Mucosa of rectum (tissue), 2 donors: ENCODE measurements around the gene POLR1D.
"Not testable (repeated sequence)": the region's sequence is repeated elsewhere in the genome, so short reads cannot be mapped to it uniquely, and the experiment has no call there.

Source experiments
- H3K27ac ChIP-seq, 2 donors: one replicate each; pipeline ENCODE4 v1.7.0; 2013; ENCODE audit warnings: inconsistent platforms in 2 of 2, low read depth in 2 of 2, low read length in 2 of 2
- H3K27me3 ChIP-seq, 2 donors: one replicate each; pipeline ENCODE4 v1.7.0; 2013; ENCODE audit warnings: low read length in 2 of 2; ENCODE audit not compliant: control insufficient read depth in 2 of 2, insufficient read depth in 2 of 2
- H3K36me3 ChIP-seq, 2 donors: one replicate each; pipeline ENCODE4 v1.7.0; 2013; ENCODE audit warnings: low read length in 2 of 2; ENCODE audit not compliant: control insufficient read depth in 2 of 2, insufficient read depth in 2 of 2
- H3K4me1 ChIP-seq, 2 donors: one replicate each; pipeline ENCODE4 v1.7.0; 2013; ENCODE audit warnings: low read length in 2 of 2, mild to moderate bottlenecking in 1 of 2; ENCODE audit not compliant: control insufficient read depth in 2 of 2, insufficient read depth in 2 of 2
- H3K4me3 ChIP-seq, 2 donors: one replicate each; pipeline ENCODE4 v1.7.0; 2013; ENCODE audit warnings: low read length in 2 of 2
- H3K9ac ChIP-seq, 2 donors: one replicate each; pipeline ENCODE4 v1.7.0; 2013; ENCODE audit warnings: low read length in 2 of 2, low read depth in 1 of 2, mild to moderate bottlenecking in 1 of 2
- H3K9me3 ChIP-seq, 2 donors: one replicate each; pipeline ENCODE4 v1.7.0; 2013; ENCODE audit warnings: low read length in 2 of 2; ENCODE audit not compliant: control insufficient read depth in 2 of 2
- donor health status: healthy.
- donor health status: Normal muscosa, but diverticular disease.

POLR1D gene

GRCh38 chr13:27625839-27626238, 4.1 kb downstream of the POLR1D start:
- H3K27ac ChIP-seq = no peak overlapping the region
- no peaks in the 10 kb centered on the region for H3K27me3 ChIP-seq
- H3K4me3 ChIP-seq = no peak overlapping the region
- no peaks in the 10 kb centered on the region for H3K9me3 ChIP-seq
- H3K36me3 ChIP-seq = peaks cover 4 to 12% of the 10 kb centered on the region in 2 donors
- H3K4me1 ChIP-seq = peaks cover 14 to 27% of the 10 kb centered on the region in 2 donors
- no peak overlapping the region for H3K9ac ChIP-seq

GRCh38 chr13:27627380-27627779, 5.7 kb downstream of the POLR1D start:
- peaks cover 4 to 17% of the 10 kb centered on the region in 2 donors for H3K36me3 ChIP-seq
- no peak overlapping the region for H3K4me3 ChIP-seq
- peaks cover 13 to 25% of the 10 kb centered on the region in 2 donors for H3K4me1 ChIP-seq
- no peaks in the 10 kb centered on the region for H3K9me3 ChIP-seq
- no peak overlapping the region for H3K9ac ChIP-seq
- H3K27ac ChIP-seq = no peak overlapping the region
- no peaks in the 10 kb centered on the region for H3K27me3 ChIP-seq

GRCh38 chr13:27628081-27628480, 6.4 kb downstream of the POLR1D start:
- Histone ChIP-seq H3K36me3 (peaks cover 8 to 15% of the 10 kb centered on the region in 2 donors), H3K4me3 (no peak overlapping the region), H3K9me3 (no peaks in the 10 kb centered on the region), H3K4me1 (peaks cover 8 to 19% of the 10 kb centered on the region in 2 donors), H3K27ac (no peak overlapping the region), H3K27me3 (no peaks in the 10 kb centered on the region), H3K9ac (no peak overlapping the region)

- Histone ChIP-seq H3K36me3 (peaks cover 8 to 11% of the 10 kb centered on the region in 2 donors), H3K4me1 (peaks cover 4 to 12% of the 10 kb centered on the region in 2 donors)
- H3K27me3 ChIP-seq, H3K27ac ChIP-seq, H3K4me3 ChIP-seq, H3K9ac ChIP-seq, H3K9me3 ChIP-seq: not testable (repeated sequence)
Measured at GRCh38 chr13:27628766-27629165, 7.1 kb downstream of the POLR1D start.

- H3K36me3 ChIP-seq = peaks cover 4 to 7% of the 10 kb centered on the region in 2 donors
- no peak overlapping the region for H3K27ac ChIP-seq
- peaks cover 0 to 4% of the 10 kb centered on the region in 2 donors for H3K4me1 ChIP-seq
- H3K27me3 ChIP-seq = no peaks in the 10 kb centered on the region
- no peak overlapping the region for H3K9ac ChIP-seq
- no peak overlapping the region for H3K4me3 ChIP-seq
- no peaks in the 10 kb centered on the region for H3K9me3 ChIP-seq
Measured at GRCh38 chr13:27631156-27631555, 9.5 kb downstream of the POLR1D start.

- H3K27ac ChIP-seq = no peak overlapping the region
- peaks cover 0 to 4% of the 10 kb centered on the region in 2 donors for H3K4me1 ChIP-seq
- H3K9me3 ChIP-seq = no peaks in the 10 kb centered on the region
- H3K27me3 ChIP-seq = no peaks in the 10 kb centered on the region
- H3K9ac ChIP-seq = no peak overlapping the region
- peaks cover 4 to 5% of the 10 kb centered on the region in 2 donors for H3K36me3 ChIP-seq
- no peak overlapping the region for H3K4me3 ChIP-seq
Measured at GRCh38 chr13:27631665-27632064, 10.0 kb downstream of the POLR1D start.

GRCh38 chr13:27632214-27632613, 10.5 kb downstream of the POLR1D start:
- Histone ChIP-seq H3K4me3 (no peak overlapping the region), H3K27me3 (no peaks in the 10 kb centered on the region), H3K9me3 (no peaks in the 10 kb centered on the region), H3K27ac (no peak overlapping the region), H3K4me1 (peaks cover 0 to 4% of the 10 kb centered on the region in 2 donors), H3K36me3 (peaks cover 4 to 5% of the 10 kb centered on the region in 2 donors), H3K9ac (no peak overlapping the region)

GRCh38 chr13:27632648-27633047, 11.0 kb downstream of the POLR1D start:
- Histone ChIP-seq H3K9ac (no peak overlapping the region), H3K36me3 (peaks cover 4 to 5% of the 10 kb centered on the region in 2 donors), H3K4me3 (no peak overlapping the region), H3K27ac (no peak overlapping the region), H3K4me1 (peaks cover 0 to 4% of the 10 kb centered on the region in 2 donors), H3K9me3 (no peaks in the 10 kb centered on the region), H3K27me3 (no peaks in the 10 kb centered on the region)

GRCh38 chr13:27634231-27634630, 12.5 kb downstream of the POLR1D start:
- Histone ChIP-seq H3K9ac (no peak overlapping the region), H3K4me3 (no peak overlapping the region), H3K9me3 (no peaks in the 10 kb centered on the region), H3K4me1 (peaks cover 0 to 4% of the 10 kb centered on the region in 2 donors), H3K36me3 (peaks cover 4 to 5% of the 10 kb centered on the region in 2 donors), H3K27me3 (no peaks in the 10 kb centered on the region), H3K27ac (no peak overlapping the region)

- Histone ChIP-seq H3K36me3 (peaks cover 4 to 5% of the 10 kb centered on the region in 2 donors), H3K9me3 (no peaks in the 10 kb centered on the region), H3K27ac (no peak overlapping the region), H3K4me3 (no peak overlapping the region), H3K9ac (no peak overlapping the region), H3K4me1 (peaks cover 0 to 4% of the 10 kb centered on the region in 2 donors), H3K27me3 (no peaks in the 10 kb centered on the region)
Measured at GRCh38 chr13:27634791-27635190, 13.1 kb downstream of the POLR1D start.

- Histone ChIP-seq H3K36me3 (peaks cover 4 to 5% of the 10 kb centered on the region in 2 donors), H3K27me3 (no peaks in the 10 kb centered on the region), H3K4me3 (no peak overlapping the region), H3K9me3 (no peaks in the 10 kb centered on the region), H3K9ac (no peak overlapping the region), H3K27ac (no peak overlapping the region), H3K4me1 (peaks cover 0 to 4% of the 10 kb centered on the region in 2 donors)
Measured at GRCh38 chr13:27635266-27635665, 13.6 kb downstream of the POLR1D start.
